ENCODE results near the gene ZNF106. TPM values are rescaled to one million over a fixed set of nuclear protein-coding genes. Genes with fewer than 3 reads are reported as not detected.
A peak's percentile ranks its signal among the peaks of the same experiment; 100 is the strongest.

ZNF106 gene
- total RNA-seq, 1 donor from 2014 or later = 680 TPM

- no peak for DNase-seq
- intact Hi-C loops (cut with micrococcal nuclease) = no loop called here
- Histone ChIP-seq H3K27ac (replicated peaks) (peak overlapping the region; percentile 90), H3K9me3 (replicated peaks) (no peaks in the 10 kb centered on the region), H3K4me3 (peak overlapping the region; percentile 65), H3K36me3 (peaks cover 14% of the 10 kb centered on the region), H3K27me3 (ENCODE audit: low read depth) (no peaks in the 10 kb centered on the region), H3K4me1 (peaks cover 81% of the 10 kb centered on the region)
- no peak for TF ChIP-seq CTCF (IDR thresholded peaks at IDR 0.05; ENCODE audit: borderline replicate concordance)
Observed at GRCh38 chr15:42456971-42457370, 34.0 kb downstream of the ZNF106 start.

GRCh38 chr15:42456531-42456930 lies 34.4 kb downstream of the ZNF106 start:
- intact Hi-C loops (cut with micrococcal nuclease) = no loop called here
- Histone ChIP-seq H3K9me3 (replicated peaks) (no peaks in the 10 kb centered on the region), H3K27ac (replicated peaks) (peak overlapping the region; percentile 90), H3K36me3 (peaks cover 18% of the 10 kb centered on the region), H3K27me3 (ENCODE audit: low read depth) (no peaks in the 10 kb centered on the region), H3K4me1 (peaks cover 81% of the 10 kb centered on the region), H3K4me3 (peak overlapping the region; percentile 65)
- TF ChIP-seq CTCF (IDR thresholded peaks at IDR 0.05; ENCODE audit: borderline replicate concordance) = no peak
- DNase-seq = no peak

- Histone ChIP-seq H3K4me3 (peak overlapping the region; percentile 65), H3K4me1 (peaks cover 92% of the 10 kb centered on the region), H3K27me3 (ENCODE audit: low read depth) (no peaks in the 10 kb centered on the region), H3K27ac (replicated peaks) (no peak overlapping the region), H3K9me3 (replicated peaks) (no peaks in the 10 kb centered on the region), H3K36me3 (peaks cover 45% of the 10 kb centered on the region)
- TF ChIP-seq CTCF (IDR thresholded peaks at IDR 0.05; ENCODE audit: borderline replicate concordance) = no peak
- intact Hi-C loops (cut with micrococcal nuclease) = no loop called here
- no peak for DNase-seq
Observed at GRCh38 chr15:42453826-42454225, 37.1 kb downstream of the ZNF106 start.

GRCh38 chr15:42450425-42450790 lies 40.5 kb downstream of the ZNF106 start:
- H3K36me3 ChIP-seq = peaks cover 78% of the 10 kb centered on the region

GRCh38 chr15:42449770-42450424 lies 41.0 kb downstream of the ZNF106 start:
- Histone ChIP-seq H3K4me3 (peak overlapping the region; percentile 59), H3K36me3 (peaks cover 83% of the 10 kb centered on the region), H3K27me3 (ENCODE audit: low read depth) (no peaks in the 10 kb centered on the region), H3K27ac (replicated peaks) (peak overlapping the region; percentile 50), H3K4me1 (peaks cover 89% of the 10 kb centered on the region), H3K9me3 (replicated peaks) (no peaks in the 10 kb centered on the region)
- no peak for TF ChIP-seq CTCF (IDR thresholded peaks at IDR 0.05; ENCODE audit: borderline replicate concordance)
- no peak for DNase-seq
- intact Hi-C loops (cut with micrococcal nuclease) = no loop called here

More at GRCh38 chr15:42450425-42450790, 40.5 kb downstream of the ZNF106 start:
- H3K27ac ChIP-seq (replicated peaks) = peak overlapping the region; percentile 50
- no peak for TF ChIP-seq CTCF (IDR thresholded peaks at IDR 0.05; ENCODE audit: borderline replicate concordance)
- H3K27me3 ChIP-seq (ENCODE audit: low read depth) = no peaks in the 10 kb centered on the region
- H3K4me1 ChIP-seq = peaks cover 92% of the 10 kb centered on the region
- H3K9me3 ChIP-seq (replicated peaks) = no peaks in the 10 kb centered on the region
- H3K4me3 ChIP-seq = peak overlapping the region; percentile 59
- intact Hi-C loops (cut with micrococcal nuclease) = no loop called here
- no peak for DNase-seq

Measured in left ventricle myocardium inferior (tissue), 1 donor.